ENCODE measurements around the gene AP5M1. TPM values are rescaled to one million over a fixed set of nuclear protein-coding genes. Genes with fewer than 3 reads are reported as not detected.
A peak's percentile ranks its signal among the peaks of the same experiment; 100 is the strongest.

Gene AP5M1
- total and polyA plus RNA-seq, 2 of the 4 experiments (the other 2 are of a cell fraction): 16.1 to 28.3 TPM

GRCh38 chr14:57245941-57246340 is 22.8 kb upstream of the AP5M1 start:
- dilution Hi-C loops (cut with HindIII; ENCODE audit: low sequenced_read_pairs, unreplicated experiment) (no loop called here), intact Hi-C loops (cut with micrococcal nuclease) (no loop called here), in situ Hi-C loops (cut with MboI; ENCODE audit: low sequenced_read_pairs) (no loop called here)
- Histone ChIP-seq H3K9me3 (ENCODE audit: control insufficient read depth, insufficient read depth, low read length) (no peaks in the 10 kb centered on the region), H3K4me1 (ENCODE audit: control insufficient read depth, insufficient read depth, low read length) (peaks cover 6% of the 10 kb centered on the region), H2BK120ac (ENCODE audit: low read depth, low read length) (no peak overlapping the region), H3K4me3 (ENCODE audit: insufficient read depth, low read depth, low read length) (no peak overlapping the region), H2BK20ac (ENCODE audit: low read depth, low read length) (no peak overlapping the region), H3K9ac (ENCODE audit: low read depth, low read length) (no peak overlapping the region), H2BK15ac (ENCODE audit: low read depth, low read length) (no peak overlapping the region), H3K14ac (replicated peaks; ENCODE audit: low read depth, low read length) (no peak overlapping the region), H3K27me3 (ENCODE audit: control insufficient read depth, insufficient read depth, low read length) (no peaks in the 10 kb centered on the region), H2AFZ (replicated peaks; ENCODE audit: low read length, poor library complexity) (no peak overlapping the region), H3K4ac (ENCODE audit: low read depth, low read length) (no peak overlapping the region), H2AK5ac (ENCODE audit: low read depth, low read length) (no peak overlapping the region), H4K91ac (ENCODE audit: insufficient read depth, low read depth, low read length) (no peak overlapping the region), H4K8ac (ENCODE audit: low read depth in 2 of 2, low read length in 2 of 2) (no peak overlapping the region), H3K79me1 (ENCODE audit: low read depth in 1 of 2, low read length in 2 of 2) (peaks cover 12 to 40% of the 10 kb centered on the region in 2 experiments), H2BK5ac (ENCODE audit: low read depth, low read length, poor library complexity, severe bottlenecking) (no peak overlapping the region), H3K36me3 (ENCODE audit: control insufficient read depth, insufficient read depth, low read length) (0 out of 2 replicates have a peak, but pooled peaks cover 2% of the 10 kb centered on the region), H2AK9ac (replicated peaks; ENCODE audit: low read depth, low read length, poor library complexity) (no peak overlapping the region), H3K56ac (ENCODE audit: extremely low read depth, insufficient read depth, low read length) (no peak overlapping the region), H4K5ac (ENCODE audit: low read depth, low read length) (no peak overlapping the region; the same call in 1 of the 2 replicates), H3K9me1 (ENCODE audit: insufficient read depth, low read length) (no peaks in the 10 kb centered on the region; the same call in 1 of the 2 replicates), H4K20me1 (ENCODE audit: insufficient read depth, low read length) (no peaks in the 10 kb centered on the region), H3K18ac (ENCODE audit: low read depth, low read length) (no peak overlapping the region), H3K4me2 (ENCODE audit: low read depth, low read length) (no peak overlapping the region), H3K27ac (ENCODE audit: insufficient read depth, low read length) (no peak overlapping the region), H3K23ac (ENCODE audit: low read depth, low read length) (no peak overlapping the region)
- POLR2A ChIA-PET (ENCODE audit: unreplicated experiment): no interaction called here
- DNase-seq: no peak
- ATAC-seq (ENCODE audit: low read depth): peak; percentile 40; the same call in 1 of the 2 replicates
- CTCF ChIA-PET: interaction anchor here (0.5 kb wide), 1 partner anchor 14 kb away, joined by 4 read pairs; no protein-coding TSS in a partner anchor
- TF ChIP-seq SMC3 (IDR thresholded peaks at IDR 0.05; ENCODE audit: low read depth, low read length) (no peak), RAD21 (IDR thresholded peaks at IDR 0.05; ENCODE audit: low read length) (no peak), USF2 (IDR thresholded peaks at IDR 0.05; ENCODE audit: low read depth, low read length) (no peak), CHD1 (IDR thresholded peaks at IDR 0.05; ENCODE audit: low read depth, low read length) (no peak), BHLHE40 (IDR thresholded peaks at IDR 0.05; ENCODE audit: low read depth, low read length) (no peak), MXI1 (IDR thresholded peaks at IDR 0.05; ENCODE audit: borderline replicate concordance, low read depth, low read length) (no peak), RCOR1 (IDR thresholded peaks at IDR 0.05; ENCODE audit: insufficient replicate concordance, low read length) (no peak), MAFK (IDR thresholded peaks at IDR 0.05; ENCODE audit: low read depth, low read length) (no peak), RFX5 (IDR thresholded peaks at IDR 0.05; ENCODE audit: low read depth, low read length) (no peak), POLR2A (IDR thresholded peaks at IDR 0.05; ENCODE audit: low read depth, low read length) (no peak), FOS (IDR thresholded peaks at IDR 0.05; ENCODE audit: low read depth, low read length) (no peak), MAZ (IDR thresholded peaks at IDR 0.05; ENCODE audit: borderline replicate concordance, low read depth, low read length) (no peak), CEBPB (IDR thresholded peaks at IDR 0.05; ENCODE audit: low read depth, low read length) (no peak), NFE2L2 (IDR thresholded peaks at IDR 0.05; ENCODE audit: low read depth, low read length) (no peak), ELK1 (IDR thresholded peaks at IDR 0.05; ENCODE audit: borderline replicate concordance, low read depth, low read length) (no peak)
- TF ChIP-seq, protein P1, sequence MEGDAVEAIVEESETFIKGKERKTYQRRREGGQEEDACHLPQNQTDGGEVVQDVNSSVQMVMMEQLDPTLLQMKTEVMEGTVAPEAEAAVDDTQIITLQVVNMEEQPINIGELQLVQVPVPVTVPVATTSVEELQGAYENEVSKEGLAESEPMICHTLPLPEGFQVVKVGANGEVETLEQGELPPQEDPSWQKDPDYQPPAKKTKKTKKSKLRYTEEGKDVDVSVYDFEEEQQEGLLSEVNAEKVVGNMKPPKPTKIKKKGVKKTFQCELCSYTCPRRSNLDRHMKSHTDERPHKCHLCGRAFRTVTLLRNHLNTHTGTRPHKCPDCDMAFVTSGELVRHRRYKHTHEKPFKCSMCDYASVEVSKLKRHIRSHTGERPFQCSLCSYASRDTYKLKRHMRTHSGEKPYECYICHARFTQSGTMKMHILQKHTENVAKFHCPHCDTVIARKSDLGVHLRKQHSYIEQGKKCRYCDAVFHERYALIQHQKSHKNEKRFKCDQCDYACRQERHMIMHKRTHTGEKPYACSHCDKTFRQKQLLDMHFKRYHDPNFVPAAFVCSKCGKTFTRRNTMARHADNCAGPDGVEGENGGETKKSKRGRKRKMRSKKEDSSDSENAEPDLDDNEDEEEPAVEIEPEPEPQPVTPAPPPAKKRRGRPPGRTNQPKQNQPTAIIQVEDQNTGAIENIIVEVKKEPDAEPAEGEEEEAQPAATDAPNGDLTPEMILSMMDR (conservative IDR thresholded peaks at IDR 0.05; ENCODE audit: low read depth, low read length): no peak
- no TSS peak for BruUV-seq (replicated peaks)
- WGBS, 2 experiments (ENCODE audit: extremely low coverage in 2 of 2, insufficient read length in 1 of 2): no CpG with 5 or more reads among the region's 2 CpGs
